Smooth muscle cell (in vitro differentiated cells): ENCODE data around the gene FAM204A. TPM values are rescaled to one million over a fixed set of nuclear protein-coding genes. Genes with fewer than 3 reads are reported as not detected.

ENCODE experiments used
- DNase-seq: peaks from one replicate; lab custom pipeline; 2025; ENCODE audit not compliant: unreplicated experiment; lab: John Stamatoyannopoulos, UW
- H2AFZ ChIP-seq: fragments of 200-600 bp; sonication (generic); 2 replicates; pipeline ENCODE4 v1.6.0; 2016; ENCODE audit warnings: antibody characterized with exemption, low read depth, mild to moderate bottlenecking
- H3F3A ChIP-seq: fragments of 200-600 bp; sonication (generic); 2 replicates; pipeline ENCODE4 v1.6.0; 2017; ENCODE audit warnings: antibody characterized with exemption, low read depth
- H3K27ac ChIP-seq: fragments of 200-600 bp; sonication (generic); 2 replicates; pipeline ENCODE4 v1.5.1; 2016; ENCODE audit warnings: low read depth, mild to moderate bottlenecking
- H3K27me3 ChIP-seq: fragments of 200-600 bp; sonication (generic); 2 replicates; pipeline ENCODE4 v1.6.1; 2016; ENCODE audit warnings: low read depth, mild to moderate bottlenecking
- H3K36me3 ChIP-seq: fragments of 200-600 bp; sonication (generic); 2 replicates; pipeline ENCODE4 v1.5.1; 2016; ENCODE audit warnings: low read depth
- H3K4me1 ChIP-seq: fragments of 200-600 bp; sonication (generic); 2 replicates; pipeline ENCODE4 v1.5.1; 2016; ENCODE audit warnings: low read depth
- H3K4me2 ChIP-seq: fragments of 200-600 bp; sonication (generic); 2 replicates; pipeline ENCODE4 v1.6.0; 2016; ENCODE audit warnings: mild to moderate bottlenecking
- H3K4me3 ChIP-seq: fragments of 200-600 bp; sonication (generic); 2 replicates; pipeline ENCODE4 v1.5.1; 2016; ENCODE audit warnings: mild to moderate bottlenecking
- H3K79me2 ChIP-seq: fragments of 200-600 bp; sonication (generic); 2 replicates; pipeline ENCODE4 v1.6.0; 2016; ENCODE audit warnings: low read depth, mild to moderate bottlenecking
- H3K9ac ChIP-seq: fragments of 200-600 bp; sonication (generic); 2 replicates; pipeline ENCODE4 v1.6.0; 2016; ENCODE audit warnings: low read depth
- H3K9me3 ChIP-seq: fragments of 200-600 bp; sonication (generic); replicated peaks from 2 replicates; pipeline ENCODE4 v1.5.1; 2016; ENCODE audit warnings: low read depth
- H4K20me1 ChIP-seq: fragments of 200-600 bp; sonication (generic); 2 replicates; pipeline ENCODE4 v1.6.0; 2016; ENCODE audit warnings: low read depth
- WGBS: methylation state at CpG from one replicate; pipeline ENCODE4 v1.1.7; 2016; ENCODE audit warnings: low lambda C conversion rate; 5-methylcytosine and 5-hydroxymethylcytosine counted together
- polyA plus RNA-seq: library from polyadenylated mRNA; unstranded; fragments of >200 nt; fragmentation: Nextera tagmentation; extraction: Ambion mirVana; gene quantifications from 2 replicates; pipeline ENCODE4 v1.2.1, GENCODE V29; 2016
- total RNA-seq: library from RNA; depleted of rRNA; stranded (reverse); fragments of >200 nt; gene quantifications from 2 replicates; pipeline ENCODE4 v1.2.3, GENCODE V29; 2014
- TF ChIP-seq, protein P1 (sequence below): fragments of 200-600 bp; sonication (generic); IDR thresholded peaks from 2 replicates; pipeline ENCODE4 v1.5.1; 2017; ENCODE audit warnings: borderline replicate concordance, mild to moderate bottlenecking, antibody characterized with exemption; ENCODE audit not compliant: insufficient read depth, poor library complexity, severe bottlenecking

The FAM204A gene
- total and polyA plus RNA-seq, 2 experiments from 2014 or later: 67.9 to 73.4 TPM

DNA sequence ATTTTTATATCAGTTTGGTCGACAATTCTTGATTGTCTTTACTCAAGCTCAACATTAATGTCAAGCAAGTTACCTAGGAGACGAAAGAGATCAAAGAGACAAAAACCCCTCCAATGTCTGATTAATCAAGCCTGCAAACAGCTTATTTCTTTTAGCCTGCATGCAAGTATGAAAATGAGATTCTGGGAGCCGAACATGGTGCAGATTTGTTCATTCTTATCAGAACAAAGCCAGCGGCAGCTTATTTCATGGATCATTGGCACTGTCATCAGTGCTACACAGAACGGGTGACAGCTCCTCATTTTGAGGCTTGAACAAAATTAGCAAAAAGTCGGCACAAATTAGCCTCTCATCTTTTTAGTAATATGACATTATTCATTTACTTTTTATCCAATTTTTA lies 26.5 kb downstream of the FAM204A start:
- H3K27ac ChIP-seq: no peak overlapping the region
- no peaks in the 10 kb centered on the region for H3K9me3 ChIP-seq
- no peak overlapping the region for H3K4me3 ChIP-seq
- no peak for DNase-seq
- peaks cover 68% of the 10 kb centered on the region for H4K20me1 ChIP-seq
- H3K4me1 ChIP-seq: no peaks in the 10 kb centered on the region
- WGBS: 80% methylated on average over 6 of the region's 6 CpGs
- TF ChIP-seq, protein P1, sequence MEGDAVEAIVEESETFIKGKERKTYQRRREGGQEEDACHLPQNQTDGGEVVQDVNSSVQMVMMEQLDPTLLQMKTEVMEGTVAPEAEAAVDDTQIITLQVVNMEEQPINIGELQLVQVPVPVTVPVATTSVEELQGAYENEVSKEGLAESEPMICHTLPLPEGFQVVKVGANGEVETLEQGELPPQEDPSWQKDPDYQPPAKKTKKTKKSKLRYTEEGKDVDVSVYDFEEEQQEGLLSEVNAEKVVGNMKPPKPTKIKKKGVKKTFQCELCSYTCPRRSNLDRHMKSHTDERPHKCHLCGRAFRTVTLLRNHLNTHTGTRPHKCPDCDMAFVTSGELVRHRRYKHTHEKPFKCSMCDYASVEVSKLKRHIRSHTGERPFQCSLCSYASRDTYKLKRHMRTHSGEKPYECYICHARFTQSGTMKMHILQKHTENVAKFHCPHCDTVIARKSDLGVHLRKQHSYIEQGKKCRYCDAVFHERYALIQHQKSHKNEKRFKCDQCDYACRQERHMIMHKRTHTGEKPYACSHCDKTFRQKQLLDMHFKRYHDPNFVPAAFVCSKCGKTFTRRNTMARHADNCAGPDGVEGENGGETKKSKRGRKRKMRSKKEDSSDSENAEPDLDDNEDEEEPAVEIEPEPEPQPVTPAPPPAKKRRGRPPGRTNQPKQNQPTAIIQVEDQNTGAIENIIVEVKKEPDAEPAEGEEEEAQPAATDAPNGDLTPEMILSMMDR: no peak
- H3K36me3 ChIP-seq: peaks cover 11% of the 10 kb centered on the region
- no peak overlapping the region for H3K4me2 ChIP-seq
- H3F3A ChIP-seq: no peaks in the 10 kb centered on the region
- no peak overlapping the region for H2AFZ ChIP-seq
- H3K79me2 ChIP-seq: no peaks in the 10 kb centered on the region
- no peaks in the 10 kb centered on the region for H3K27me3 ChIP-seq
- H3K9ac ChIP-seq: no peak overlapping the region

DNA sequence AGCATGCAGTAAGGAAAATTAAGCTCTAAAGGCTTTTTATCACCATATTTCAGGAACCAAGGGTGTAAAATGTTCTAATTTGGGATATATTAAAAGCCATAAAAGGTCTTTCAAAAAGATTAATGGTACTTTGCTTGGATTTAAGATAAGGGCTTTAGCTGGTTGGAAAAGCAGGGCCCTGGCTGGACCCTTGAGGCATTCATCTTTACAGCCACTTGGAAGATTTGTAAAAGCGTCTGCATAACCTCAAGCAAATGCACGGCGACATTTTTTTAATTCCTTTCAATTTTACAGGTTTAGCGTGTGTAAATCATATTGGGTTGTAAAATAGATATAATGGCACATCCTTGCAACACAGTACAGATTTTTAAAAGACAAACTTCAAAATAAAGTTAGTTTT lies 27.2 kb downstream of the FAM204A start:
- 48% methylated on average over 4 of the region's 4 CpGs for WGBS
- no peak overlapping the region for H2AFZ ChIP-seq
- no peaks in the 10 kb centered on the region for H3K9me3 ChIP-seq
- peaks cover 11% of the 10 kb centered on the region for H3K36me3 ChIP-seq
- H3K27ac ChIP-seq: no peak overlapping the region
- H3K4me3 ChIP-seq: no peak overlapping the region
- DNase-seq: no peak
- TF ChIP-seq, protein P1: no peak
- no peaks in the 10 kb centered on the region for H3K4me1 ChIP-seq
- H3K9ac ChIP-seq: no peak overlapping the region
- H3K27me3 ChIP-seq: no peaks in the 10 kb centered on the region
- H4K20me1 ChIP-seq: peaks cover 64% of the 10 kb centered on the region
- no peaks in the 10 kb centered on the region for H3F3A ChIP-seq
- no peak overlapping the region for H3K4me2 ChIP-seq
- H3K79me2 ChIP-seq: no peaks in the 10 kb centered on the region

DNA sequence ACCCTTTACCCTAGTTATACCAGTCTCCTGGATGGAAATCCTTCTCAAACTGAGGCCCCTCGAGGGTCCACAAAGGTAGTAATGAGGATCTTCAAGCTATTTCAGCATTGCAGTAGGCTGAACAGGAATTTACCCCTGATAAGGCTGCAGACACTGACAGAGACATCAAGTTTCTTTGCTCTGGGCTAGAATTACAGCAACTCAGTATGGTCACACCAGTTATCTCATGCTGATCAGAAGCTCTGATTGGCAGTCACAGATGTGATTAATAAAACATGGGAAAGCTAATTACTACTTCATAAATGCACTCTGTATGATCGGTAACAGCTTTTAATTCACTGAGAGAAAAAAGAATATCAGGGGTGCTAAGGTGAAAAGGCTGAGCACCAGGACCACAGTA lies 30.6 kb downstream of the FAM204A start:
- Histone ChIP-seq H3K36me3 (no peaks in the 10 kb centered on the region), H3K27me3 (no peaks in the 10 kb centered on the region), H4K20me1 (peaks cover 30% of the 10 kb centered on the region), H3K4me1 (no peaks in the 10 kb centered on the region), H3K27ac (no peak overlapping the region), H3F3A (no peaks in the 10 kb centered on the region), H3K79me2 (no peaks in the 10 kb centered on the region), H3K4me2 (no peak overlapping the region), H3K9me3 (no peaks in the 10 kb centered on the region), H2AFZ (no peak overlapping the region), H3K9ac (no peak overlapping the region), H3K4me3 (no peak overlapping the region)
- DNase-seq: no peak
- TF ChIP-seq, protein P1: no peak
- 81% methylated on average over 2 of the region's 2 CpGs for WGBS

DNA sequence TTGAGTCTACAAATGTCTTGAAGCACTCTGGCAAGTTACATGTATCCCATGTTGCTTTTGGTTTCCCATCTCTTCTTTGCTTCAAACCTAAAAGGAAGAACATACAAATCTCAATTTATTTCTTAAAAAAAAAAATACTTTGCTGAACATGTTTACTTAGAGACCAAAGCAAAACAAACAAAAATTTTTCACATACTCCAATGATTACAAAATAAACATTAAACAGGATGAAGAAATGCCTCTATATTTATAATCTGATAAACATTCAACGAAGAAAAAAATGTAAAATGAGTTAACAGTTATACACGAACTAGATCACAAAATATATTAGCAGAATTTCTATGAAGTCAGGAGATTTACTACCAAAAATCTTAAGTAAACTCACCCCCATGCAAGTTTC lies 31.3 kb downstream of the FAM204A start:
- Histone ChIP-seq H4K20me1 (peaks cover 24% of the 10 kb centered on the region), H3K4me2 (no peak overlapping the region), H3K79me2 (no peaks in the 10 kb centered on the region), H3K36me3 (no peaks in the 10 kb centered on the region), H3K27me3 (no peaks in the 10 kb centered on the region), H3K9me3 (no peaks in the 10 kb centered on the region), H3K27ac (no peak overlapping the region), H2AFZ (no peak overlapping the region), H3F3A (no peaks in the 10 kb centered on the region), H3K4me1 (no peaks in the 10 kb centered on the region), H3K4me3 (no peak overlapping the region), H3K9ac (no peak overlapping the region)
- 76% methylated on average over 2 of the region's 2 CpGs for WGBS
- DNase-seq: no peak
- TF ChIP-seq, protein P1: no peak
